K562 (cell line): ENCODE measurements around the gene OR10A3. TPM values are rescaled to one million over a fixed set of nuclear protein-coding genes. Genes with fewer than 3 reads are reported as not detected.

Experiments
- CUX1 ChIP-seq: fragments of 200-800 bp; sonication (Bioruptor generic); IDR thresholded peaks from 2 replicates; pipeline ENCODE4 v1.6.1; 2016; ENCODE audit warnings: missing genetic modification characterization, missing compliant biosample characterization
- ERF ChIP-seq: fragments of 450-650 bp; formaldehyde crosslinking; IDR thresholded peaks from 2 replicates; pipeline ENCODE4 v1.4.0; 2020; ENCODE audit warnings: mild to moderate bottlenecking, mixed read lengths
- MLLT1 ChIP-seq, 2 experiments: fragments of 450-650 bp; IDR thresholded peaks; 2 replicates each; pipeline ENCODE4 v1.6.1; 2016
- NCOR1 ChIP-seq: fragments of 450-650 bp; IDR thresholded peaks from 2 replicates; pipeline ENCODE4 v1.6.1; 2016; ENCODE audit warnings: mild to moderate bottlenecking, moderate library complexity
- PRMT5 ChIP-seq: sonication (generic); formaldehyde crosslinking; IDR thresholded peaks from 2 replicates; pipeline ENCODE4 v1.5.0; 2020; ENCODE audit warnings: missing genetic modification reagents
- TAF1 ChIP-seq: IDR thresholded peaks from 2 replicates; pipeline ENCODE4 v1.6.1; 2011; ENCODE audit warnings: mild to moderate bottlenecking, low read length, moderate library complexity; ENCODE audit not compliant: insufficient read depth, control insufficient read depth, severe bottlenecking; ENCODE audit errors: extremely low read depth
- TBL1XR1 ChIP-seq, 2 experiments: IDR thresholded peaks; 2 replicates each; pipeline ENCODE4 v1.6.1; 2012; ENCODE audit warnings: improper control_type of control experiment in 2 of 2, low read length in 2 of 2, mild to moderate bottlenecking in 1 of 2
- TRIM24 ChIP-seq, 2 experiments: fragments of 450-650 bp; IDR thresholded peaks; 2 replicates each; pipeline ENCODE4 v1.6.1; 2016
- ZNF212 ChIP-seq: fragments of 450-650 bp; formaldehyde crosslinking; IDR thresholded peaks from 2 replicates; pipeline ENCODE4 v1.4.0; 2020; ENCODE audit warnings: mild to moderate bottlenecking
- ZNF764 ChIP-seq: fragments of 250-450 bp; sonication (Bioruptor Pico); IDR thresholded peaks from 2 replicates; pipeline ENCODE4 v1.4.0; 2020; ENCODE audit warnings: low read depth, mild to moderate bottlenecking, moderate library complexity
- polyA plus RNA-seq, 8 experiments: library from polyadenylated mRNA; depleted of rRNA in 4 of 8; stranded (reverse) in 5 of 8; unstranded in 3 of 8; fragments of >200 nt; fragmentation: Nextera tagmentation in 2 of 8; fragmentation: Illumina TruSeq in 1 of 8; extraction: Ambion mirVana in 2 of 8; extraction: Trizol in 1 of 8; gene quantifications; 2 replicates each; pipeline versions ENCODE4 v1.2.1 to v1.2.3, GENCODE V29; 2011 to 2014; ENCODE audit warnings: inconsistent platforms in 1 of 8, missing spikeins in 1 of 8
- total RNA-seq, 7 experiments: library from RNA; depleted of rRNA in 6 of 7; stranded (reverse); fragments of >200 nt in 6 of 7; fragmentation: Illumina TruSeq in 2 of 7; extraction: Trizol in 2 of 7; gene quantifications; 2 replicates each; pipeline versions ENCODE4 v1.2.1 to v1.2.3, GENCODE V29; 2011 to 2021; ENCODE audit warnings: low replicate concordance in 1 of 7

Gene OR10A3
- total and polyA plus RNA-seq, 9 of the 15 experiments (the other 6 are each of a cell fraction or from before 2014, with no cell fraction given) = not detected

- TF ChIP-seq CUX1 (CRISPR knock-in tag) (no peak), MLLT1 (IDR thresholded peaks at IDR 0.05) (no peak), ERF (no peak), TAF1 (peak; percentile 43), ZNF764 (CRISPR knock-in tag) (no peak), PRMT5 (CRISPR knock-in tag) (no peak), NCOR1 (no peak), TBL1XR1 (IDR thresholded peaks at IDR 0.05; ENCODE audit: low read length in 2 of 2) (peak in 1 of 2 experiments; percentile 69; a peak in 1 of 4 replicates), ZNF212 (CRISPR knock-in tag) (no peak), TRIM24 (IDR thresholded peaks at IDR 0.05) (peak in 1 of 2 experiments; percentile 98; a peak in 2 of 4 replicates)
Observed at GRCh38 chr11:7986768-7987559, 45.5 kb upstream of the OR10A3 start, which contains the start of gene EIF3F (continued).
